PFSK-1 (cell line): ENCODE measurements around the gene BNIP5.

Experiments
- POLR2AphosphoS5 ChIP-seq: IDR thresholded peaks from 2 replicates; pipeline ENCODE4 v1.6.1; 2012; ENCODE audit warnings: low read depth, mild to moderate bottlenecking, control low read depth, low read length, moderate library complexity
- REST ChIP-seq, 2 experiments: IDR thresholded peaks; 2 replicates each; pipeline versions ENCODE4 v1.6.1 to v1.8.0; 2011 to 2012; ENCODE audit warnings: low read depth in 2 of 2, low read length in 2 of 2, control low read depth in 1 of 2, inconsistent platforms in 1 of 2, mild to moderate bottlenecking in 1 of 2, moderate library complexity in 1 of 2; ENCODE audit not compliant: insufficient read depth in 1 of 2
- SIN3A ChIP-seq: IDR thresholded peaks from 2 replicates; pipeline ENCODE4 v1.6.1; 2012; ENCODE audit warnings: mild to moderate bottlenecking, low read length, moderate library complexity, borderline replicate concordance; ENCODE audit not compliant: insufficient read depth
- TAF1 ChIP-seq: IDR thresholded peaks from 2 replicates; pipeline ENCODE4 v1.6.1; 2012; ENCODE audit warnings: low read length, control low read depth, borderline replicate concordance; ENCODE audit not compliant: insufficient read depth

- TF ChIP-seq TAF1 (no peak), POLR2AphosphoS5 (no peak), SIN3A (no peak), REST (IDR thresholded peaks at IDR 0.05; ENCODE audit: insufficient read depth in 1 of 2, low read depth in 2 of 2, low read length in 2 of 2) (no peak)
Measured at GRCh38 chr6:36268478-36269275, 68.0 kb downstream of the BNIP5 start.
